ENCODE results near the gene KRTAP5-3. TPM values are rescaled to one million over a fixed set of nuclear protein-coding genes. Genes with fewer than 3 reads are reported as not detected.
A peak's percentile ranks its signal among the peaks of the same experiment; 100 is the strongest.

The KRTAP5-3 gene
- total RNA-seq, 3 donors from 2014 or later = not detected

- peak in 2 of 3 donors; percentile 41 to 52 for DNase-seq
- intact Hi-C loops (cut with DNase I, micrococcal nuclease) = no loop called here
- H3K36me3 ChIP-seq (ENCODE audit: low read depth) = no peaks in the 10 kb centered on the region
- no peak for ATAC-seq
- H3K9me3 ChIP-seq = no peaks in the 10 kb centered on the region
- TF ChIP-seq, protein P1, sequence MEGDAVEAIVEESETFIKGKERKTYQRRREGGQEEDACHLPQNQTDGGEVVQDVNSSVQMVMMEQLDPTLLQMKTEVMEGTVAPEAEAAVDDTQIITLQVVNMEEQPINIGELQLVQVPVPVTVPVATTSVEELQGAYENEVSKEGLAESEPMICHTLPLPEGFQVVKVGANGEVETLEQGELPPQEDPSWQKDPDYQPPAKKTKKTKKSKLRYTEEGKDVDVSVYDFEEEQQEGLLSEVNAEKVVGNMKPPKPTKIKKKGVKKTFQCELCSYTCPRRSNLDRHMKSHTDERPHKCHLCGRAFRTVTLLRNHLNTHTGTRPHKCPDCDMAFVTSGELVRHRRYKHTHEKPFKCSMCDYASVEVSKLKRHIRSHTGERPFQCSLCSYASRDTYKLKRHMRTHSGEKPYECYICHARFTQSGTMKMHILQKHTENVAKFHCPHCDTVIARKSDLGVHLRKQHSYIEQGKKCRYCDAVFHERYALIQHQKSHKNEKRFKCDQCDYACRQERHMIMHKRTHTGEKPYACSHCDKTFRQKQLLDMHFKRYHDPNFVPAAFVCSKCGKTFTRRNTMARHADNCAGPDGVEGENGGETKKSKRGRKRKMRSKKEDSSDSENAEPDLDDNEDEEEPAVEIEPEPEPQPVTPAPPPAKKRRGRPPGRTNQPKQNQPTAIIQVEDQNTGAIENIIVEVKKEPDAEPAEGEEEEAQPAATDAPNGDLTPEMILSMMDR (IDR thresholded peaks at IDR 0.05) = no peak
- no peak overlapping the region for H3K4me3 ChIP-seq
- peaks cover 33% of the 10 kb centered on the region for H3K4me1 ChIP-seq (ENCODE audit: low read depth)
Measured at GRCh38 chr11:1560002-1560648, 48.1 kb downstream of the KRTAP5-3 start.

DNA sequence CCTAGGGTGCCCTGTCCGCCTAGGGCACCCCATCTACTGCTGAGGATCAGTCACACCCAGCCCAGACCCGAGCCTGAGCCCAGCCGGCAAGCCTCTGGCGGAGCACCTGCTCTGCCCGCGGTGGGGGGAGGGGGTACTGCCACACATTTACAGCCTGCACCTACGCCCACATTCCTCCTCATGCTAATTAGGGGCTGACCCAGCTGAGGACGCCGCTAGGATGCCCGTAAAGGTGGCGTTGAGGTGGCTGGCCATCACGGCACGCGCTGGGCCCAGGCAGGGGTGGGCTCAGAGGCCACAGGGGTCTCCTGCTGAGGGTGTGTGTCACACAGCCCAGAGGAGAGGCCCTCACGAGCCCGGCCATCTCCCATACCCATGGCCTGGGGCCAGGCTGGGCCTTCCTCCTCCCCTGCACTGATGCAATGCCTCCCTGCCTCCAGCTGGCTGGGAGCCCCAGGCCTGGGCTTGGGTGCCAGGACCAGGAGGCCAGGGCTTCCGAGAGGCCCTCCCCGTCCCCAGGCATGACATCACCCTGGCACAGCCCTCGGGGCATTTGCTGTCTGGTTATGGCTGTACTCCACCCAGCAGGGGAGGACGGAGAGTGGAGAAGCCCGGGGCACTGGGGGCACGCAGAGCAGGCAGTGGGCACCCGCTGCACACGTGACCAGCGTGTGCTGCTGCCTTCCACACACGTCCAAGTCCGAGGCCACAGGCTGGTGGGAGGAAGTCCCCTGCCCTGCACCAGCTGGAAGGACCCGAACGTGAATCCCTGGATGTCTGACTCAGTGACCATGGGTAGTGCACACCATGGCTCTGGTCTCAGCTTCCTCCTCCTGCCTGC is 48.9 kb downstream of the KRTAP5-3 start:
- H3K36me3 ChIP-seq (ENCODE audit: low read depth) = no peaks in the 10 kb centered on the region
- no peaks in the 10 kb centered on the region for H3K9me3 ChIP-seq
- intact Hi-C loops (cut with DNase I, micrococcal nuclease) = no loop called here
- H3K4me1 ChIP-seq (ENCODE audit: low read depth) = peaks cover 29% of the 10 kb centered on the region
- peak; percentile 85 for ATAC-seq
- TF ChIP-seq, protein P1 (IDR thresholded peaks at IDR 0.05) = no peak
- DNase-seq = peak; percentile 91 to 92 (median 92)
- no peak overlapping the region for H3K4me3 ChIP-seq

GRCh38 chr11:1558775-1559110 is 49.5 kb downstream of the KRTAP5-3 start:
- H3K4me1 ChIP-seq (ENCODE audit: low read depth) = peaks cover 30% of the 10 kb centered on the region
- H3K4me3 ChIP-seq = no peak overlapping the region
- DNase-seq = no peak
- TF ChIP-seq, protein P1 (IDR thresholded peaks at IDR 0.05) = no peak
- intact Hi-C loops (cut with DNase I, micrococcal nuclease) = no loop called here
- ATAC-seq = peak; percentile 2
- H3K9me3 ChIP-seq = no peaks in the 10 kb centered on the region
- no peaks in the 10 kb centered on the region for H3K36me3 ChIP-seq (ENCODE audit: low read depth)

- Histone ChIP-seq H3K9me3 (no peaks in the 10 kb centered on the region), H3K36me3 (ENCODE audit: low read depth) (no peaks in the 10 kb centered on the region), H3K4me1 (ENCODE audit: low read depth) (peaks cover 31% of the 10 kb centered on the region), H3K4me3 (no peak overlapping the region)
- DNase-seq (peak in 2 of 3 donors; percentile 62 to 66), ATAC-seq (peak; percentile 20)
- TF ChIP-seq, protein P1 (IDR thresholded peaks at IDR 0.05) = no peak
- intact Hi-C loops (cut with DNase I, micrococcal nuclease) = no loop called here
Measured at GRCh38 chr11:1557904-1558774, 50.1 kb downstream of the KRTAP5-3 start.

Other genes with a start within 250 kb of the KRTAP5-3 start
- gene BRSK2, start 218.5 kb downstream of the KRTAP5-3 start, total RNA-seq = 1 to 10 TPM in 1 of 3 donors, under 1 TPM in 2; 0.58 to 4.3 (median 0.60) TPM
- gene MOB2, start 121.7 kb downstream of the KRTAP5-3 start, total RNA-seq = 100 to 1,000 TPM in 1 of 3 donors, 10 to 100 TPM in 2; 54.9 to 108 (median 61.5) TPM
- 10 to 100 TPM; 28.2 to 31.7 (median 28.5) TPM for gene DUSP8, start 36.2 kb downstream of the KRTAP5-3 start, total RNA-seq
- gene KRTAP5-1, start 23.2 kb downstream of the KRTAP5-3 start, total RNA-seq = not detected
- gene KRTAP5-2, start 10.2 kb downstream of the KRTAP5-3 start, total RNA-seq = not detected
- not detected for gene KRTAP5-4, start 13.7 kb upstream of the KRTAP5-3 start, total RNA-seq
- gene KRTAP5-5, start 21.3 kb upstream of the KRTAP5-3 start, total RNA-seq = 1 to 10 TPM in 1 of 3 donors, under 1 TPM in 2; 0.32 to 1.6 (median 0.75) TPM
- not detected for gene KRTAP5-6, start 88.7 kb upstream of the KRTAP5-3 start, total RNA-seq
- gene IFITM10, start 142.1 kb upstream of the KRTAP5-3 start, total RNA-seq = 1 to 10 TPM in 2 of 3 donors, under 1 TPM in 1; 0.46 to 2.8 (median 1.9) TPM
- gene CTSD, start 155.5 kb upstream of the KRTAP5-3 start, total RNA-seq = 1,000 to 10,000 TPM in 2 of 3 donors, 100 to 1,000 TPM in 1; 631 to 1,107 (median 1,007) TPM
- 1 to 10 TPM in 2 of 3 donors, under 1 TPM in 1; 0.98 to 2.4 (median 2.1) TPM for gene SYT8, start 226.5 kb upstream of the KRTAP5-3 start, total RNA-seq
- gene TNNI2, start 230.5 kb upstream of the KRTAP5-3 start, total RNA-seq = under 1 TPM in 1 of 3 donors, not detected in 2; 0.46 TPM
- 10 to 100 TPM; 18.5 to 32.2 (median 23.6) TPM for gene LSP1, start 244.6 kb upstream of the KRTAP5-3 start, total RNA-seq